Activated gamma-delta T cell treated with anti-CD3 and anti-CD28 coated beads, Interleukin-2, amount 50 U/mL, for 16 hours (primary cell): ENCODE results near the gene GOSR1.

Experiments
- DNase-seq: peaks from one replicate; pipeline ENCODE4 v3.0.0-alpha.2; 2020; ENCODE audit warnings: low read depth

The GOSR1 gene

DNA sequence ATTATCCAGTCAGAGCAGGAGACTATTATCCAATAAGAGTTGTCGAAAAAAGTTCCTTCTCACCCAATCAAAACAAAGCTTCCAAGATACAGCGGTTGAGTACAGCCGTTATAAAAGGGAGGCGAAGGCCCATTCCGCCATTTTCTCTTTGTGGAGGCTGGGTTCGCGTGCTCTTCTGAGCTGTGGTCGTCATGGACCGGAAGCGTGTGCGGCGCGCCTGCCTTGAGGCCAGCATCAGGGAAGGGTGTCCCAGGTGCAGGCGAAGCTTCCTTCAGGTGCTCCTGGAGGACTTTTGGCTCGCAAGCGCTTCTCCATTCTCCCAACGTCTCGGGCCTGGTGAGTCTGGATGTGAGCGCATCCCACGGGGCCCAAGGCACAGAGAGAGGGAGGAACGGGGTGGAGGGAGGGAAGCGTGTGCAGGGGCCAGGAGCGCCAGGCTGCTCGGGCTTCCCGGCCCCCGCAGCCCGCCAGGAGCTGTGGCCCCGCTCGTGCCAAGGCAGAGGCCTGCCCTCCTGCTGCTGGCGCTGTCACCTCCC lies 99.2 kb downstream of the GOSR1 start:
- no peak for DNase-seq
